ENCODE data around the gene CDX1. TPM values are rescaled to one million over a fixed set of nuclear protein-coding genes. Genes with fewer than 3 reads are reported as not detected.

CDX1 gene
- polyA plus RNA-seq, 3 donors = not detected

- Mint-ChIP-seq H3K27ac (peak overlapping the region; percentile 96 to 99 (median 97)), H3K4me3 (no peak overlapping the region), H3K36me3 (peaks cover 2 to 3% of the 10 kb centered on the region in 2 donors), H3K4me1 (peaks cover 40% of the 10 kb centered on the region), H3K27me3 (ENCODE audit: low read depth in 3 of 3) (peaks cover 0 to 9% (median 1%) of the 10 kb centered on the region in 3 donors), H3K9me3 (no peaks in the 10 kb centered on the region)
- Histone ChIP-seq H3K36me3 (replicated peaks in 1 of 2; ENCODE audit: control insufficient read depth in 1 of 2, insufficient read depth in 2 of 2, low read length in 2 of 2) (no peaks in the 10 kb centered on the region), H3K79me2 (ENCODE audit: insufficient read depth, low read length) (no peaks in the 10 kb centered on the region), H3K4me3 (replicated peaks in 1 of 3; ENCODE audit: low read depth in 2 of 3, low read length in 3 of 3) (no peak overlapping the region), H3K9me3 (replicated peaks in 1 of 2; ENCODE audit: control insufficient read depth in 1 of 2, insufficient read depth in 1 of 2, low read length in 2 of 2) (no peaks in the 10 kb centered on the region), H3K4me2 (replicated peaks; ENCODE audit: extremely low read depth, low read length, poor library complexity, severe bottlenecking) (no peak overlapping the region), H3K27ac (ENCODE audit: low read depth in 1 of 2, low read length in 2 of 2) (peak overlapping the region; percentile 1 to 18), H3K9ac (ENCODE audit: insufficient read depth, low read length, poor library complexity, severe bottlenecking) (no peak overlapping the region), H2AFZ (ENCODE audit: insufficient read depth, low read depth, low read length, poor library complexity, severe bottlenecking) (no peak overlapping the region), H4K20me1 (ENCODE audit: insufficient read depth, low read length) (no peaks in the 10 kb centered on the region), H3K27me3 (ENCODE audit: control insufficient read depth in 2 of 2, insufficient read depth in 2 of 2, low read length in 2 of 2) (no peaks in the 10 kb centered on the region), H3K4me1 (ENCODE audit: control insufficient read depth in 1 of 2, insufficient read depth in 2 of 2, low read length in 2 of 2) (peaks cover 41 to 42% of the 10 kb centered on the region in 2 donors)
- TF ChIP-seq CTCF (IDR thresholded peaks at IDR 0.05) = no peak
- 64% methylated on average over 11 of the region's 14 CpGs for WGBS (ENCODE audit: insufficient coverage)
- intact Hi-C loops (cut with micrococcal nuclease) = no loop called here
- DNase-seq = no peak
Observed at GRCh38 chr5:150144246-150144801, 22.3 kb upstream of the CDX1 start.

GRCh38 chr5:150144879-150145278 lies 21.7 kb upstream of the CDX1 start:
- WGBS (ENCODE audit: insufficient coverage) = 17% methylated on average over 3 of the region's 4 CpGs
- Histone ChIP-seq H3K27me3 (ENCODE audit: control insufficient read depth in 2 of 2, insufficient read depth in 2 of 2, low read length in 2 of 2) (no peaks in the 10 kb centered on the region), H3K9me3 (replicated peaks in 1 of 2; ENCODE audit: control insufficient read depth in 1 of 2, insufficient read depth in 1 of 2, low read length in 2 of 2) (no peaks in the 10 kb centered on the region), H3K4me2 (replicated peaks; ENCODE audit: extremely low read depth, low read length, poor library complexity, severe bottlenecking) (no peak overlapping the region), H3K27ac (ENCODE audit: low read depth in 1 of 2, low read length in 2 of 2) (peak overlapping the region; percentile 1 to 39), H3K36me3 (replicated peaks in 1 of 2; ENCODE audit: control insufficient read depth in 1 of 2, insufficient read depth in 2 of 2, low read length in 2 of 2) (no peaks in the 10 kb centered on the region), H3K4me1 (ENCODE audit: control insufficient read depth in 1 of 2, insufficient read depth in 2 of 2, low read length in 2 of 2) (peaks cover 41 to 42% of the 10 kb centered on the region in 2 donors), H3K79me2 (ENCODE audit: insufficient read depth, low read length) (no peaks in the 10 kb centered on the region), H3K9ac (ENCODE audit: insufficient read depth, low read length, poor library complexity, severe bottlenecking) (no peak overlapping the region), H2AFZ (ENCODE audit: insufficient read depth, low read depth, low read length, poor library complexity, severe bottlenecking) (no peak overlapping the region), H3K4me3 (replicated peaks in 1 of 3; ENCODE audit: low read depth in 2 of 3, low read length in 3 of 3) (no peak overlapping the region), H4K20me1 (ENCODE audit: insufficient read depth, low read length) (no peaks in the 10 kb centered on the region)
- no peaks in the 10 kb centered on the region for H3K9me3 Mint-ChIP-seq
- intact Hi-C loops (cut with micrococcal nuclease) = no loop called here
- peaks cover 40% of the 10 kb centered on the region for H3K4me1 Mint-ChIP-seq
- peaks cover 0 to 8% (median 1%) of the 10 kb centered on the region in 3 donors for H3K27me3 Mint-ChIP-seq (ENCODE audit: low read depth in 3 of 3)
- H3K36me3 Mint-ChIP-seq = peaks cover 2 to 3% of the 10 kb centered on the region in 2 donors
- no peak for TF ChIP-seq CTCF (IDR thresholded peaks at IDR 0.05)
- DNase-seq = peak in 2 of 3 donors; percentile 46 to 51
- peak overlapping the region; percentile 61 to 96 (median 88) for H3K27ac Mint-ChIP-seq
- H3K4me3 Mint-ChIP-seq = peak overlapping the region in 1 of 2 donors; percentile 59
